ENCODE data around the gene RNF187.

RNF187 gene

GRCh38 chr1:228487336-228488124 lies at the start of gene RNF187:
RNF187 (plus strand) TSS chr1:228487382.
- no peak for TF ChIP-seq CTCF (IDR thresholded peaks at IDR 0.05; ENCODE audit: control insufficient read depth, extremely low read depth, insufficient read depth)
- DNase-seq (ENCODE audit: low read depth): no peak
- peak within 1 kb of the TSS; percentile 96 for H3K4me3 ChIP-seq (ENCODE audit: low read depth, low read length)

- no peak for DNase-seq (ENCODE audit: low read depth)
- no peak overlapping the region for H3K4me3 ChIP-seq (ENCODE audit: low read depth, low read length)
- no peak for TF ChIP-seq CTCF (IDR thresholded peaks at IDR 0.05; ENCODE audit: control insufficient read depth, extremely low read depth, insufficient read depth)
These were observed 49.7 kb upstream of the RNF187 start for GRCh38 chr1:228437424-228437962.

GRCh38 chr1:228438266-228438665 lies 48.9 kb upstream of the RNF187 start:
- no peak overlapping the region for H3K4me3 ChIP-seq (ENCODE audit: low read depth, low read length)
- no peak for DNase-seq (ENCODE audit: low read depth)

GRCh38 chr1:228440761-228441500 lies 46.3 kb upstream of the RNF187 start:
- H3K4me3 ChIP-seq (ENCODE audit: low read depth, low read length): no peak overlapping the region
- TF ChIP-seq CTCF (IDR thresholded peaks at IDR 0.05; ENCODE audit: control insufficient read depth, extremely low read depth, insufficient read depth): no peak
- DNase-seq (ENCODE audit: low read depth): no peak

More at GRCh38 chr1:228438266-228438665, 48.9 kb upstream of the RNF187 start:
- no peak for TF ChIP-seq CTCF (IDR thresholded peaks at IDR 0.05; ENCODE audit: control insufficient read depth, extremely low read depth, insufficient read depth)

- no peak for DNase-seq (ENCODE audit: low read depth)
- no peak overlapping the region for H3K4me3 ChIP-seq (ENCODE audit: low read depth, low read length)
- TF ChIP-seq CTCF (IDR thresholded peaks at IDR 0.05; ENCODE audit: control insufficient read depth, extremely low read depth, insufficient read depth): no peak
These were observed 43.8 kb upstream of the RNF187 start for GRCh38 chr1:228443395-228443794.

GRCh38 chr1:228445490-228445842 lies 41.7 kb upstream of the RNF187 start:
- H3K4me3 ChIP-seq (ENCODE audit: low read depth, low read length): no peak overlapping the region
- no peak for TF ChIP-seq CTCF (IDR thresholded peaks at IDR 0.05; ENCODE audit: control insufficient read depth, extremely low read depth, insufficient read depth)
- DNase-seq (ENCODE audit: low read depth): no peak
